Psoas muscle (tissue), 8 donors: ENCODE results near the gene SAPCD1. TPM values are rescaled to one million over a fixed set of nuclear protein-coding genes. Genes with fewer than 3 reads are reported as not detected.

Source experiments
- ATAC-seq, 4 donors: fragments of 200-7000 bp; cut with Tn5 transposase; one replicate each; pipeline ENCODE4 v1.9.1; 2020; ENCODE audit warnings: moderate library complexity in 3 of 4, mild to moderate bottlenecking in 2 of 4
- DNase-seq, 2 donors: peaks; one replicate each; pipeline ENCODE4 v3.0.0-alpha.2; 2020
- H3K27ac ChIP-seq: fragments of 200-600 bp; one replicate; pipeline ENCODE4 v1.8.0; 2022
- H3K27me3 ChIP-seq, 3 donors: fragments of 200-600 bp in 1 of 3; one replicate each; pipeline versions ENCODE4 v1.6.1 to v1.8.0; 2013 to 2022; ENCODE audit warnings: low read length in 2 of 3, mild to moderate bottlenecking in 2 of 3, moderate library complexity in 1 of 3; ENCODE audit not compliant: insufficient read depth in 3 of 3
- H3K36me3 ChIP-seq, 2 donors: fragments of 200-600 bp in 1 of 2; one replicate each; pipeline versions ENCODE4 v1.6.1 to v1.8.0; 2013 to 2022; ENCODE audit warnings: low read depth in 1 of 2, mild to moderate bottlenecking in 1 of 2, moderate library complexity in 1 of 2; ENCODE audit not compliant: insufficient read depth in 1 of 2
- H3K4me1 ChIP-seq: fragments of 200-600 bp; one replicate; pipeline ENCODE4 v1.8.0; 2022
- H3K4me3 ChIP-seq: fragments of 200-600 bp; one replicate; pipeline ENCODE4 v1.8.0; 2022; ENCODE audit warnings: mild to moderate bottlenecking
- H3K9me3 ChIP-seq: fragments of 200-600 bp; one replicate; pipeline ENCODE4 v1.8.0; 2022
- WGBS, 3 donors: extraction: QIAGEN DNeasy Blood & Tissue Kit; methylation state at CpG; one replicate each; pipeline versions ENCODE4 v1.1.6 to v1.1.7; 2013; 5-methylcytosine and 5-hydroxymethylcytosine counted together
- intact Hi-C, 2 donors: fragments of 100-400 bp; cut with DNase I; formaldehyde crosslinking; loops; one replicate each; pipeline versions ENCODE4 v1.11.0 to v1.14.2; 2022
- polyA plus RNA-seq, 3 donors: library from polyadenylated mRNA; stranded (reverse); fragments of 200-250 nt; gene quantifications; one replicate each; pipeline ENCODE4 v1.2.3, GENCODE V29; 2013
- total RNA-seq, 4 donors: library from RNA; stranded (reverse); fragmentation: NEBNext Ultra II Directional in 2 of 4; extraction: Animal tissue kit (Norgen Biotek cat#: 25700) in 2 of 4; gene quantifications; one replicate each; pipeline versions ENCODE4 v1.2.1 to v1.2.4, GENCODE V29; 2021 to 2023
- TF ChIP-seq, protein P1 (sequence below): fragments of 200-600 bp; IDR thresholded peaks from one replicate; pipeline ENCODE4 v1.8.0; 2022; ENCODE audit warnings: antibody characterized with exemption
- donor health status: healthy with polysubstance abuse.
- donor health status: DM: no; HTN: no; CAD: no; lungs with moderate emphysema.
- donor health status: Bipolar disorder and iron deficiency.
- donor health status: healthy.
- donor health status: DM: yes; HTN: yes; CAD: no.
- donor health status: DM: no; HTN: no; CAD: no.
- donor health status: DM: no; HTN: no; CAD: no.
- donor health status: DM: yes; HTN: yes; CAD: no.

The SAPCD1 gene
- total and polyA plus RNA-seq, 7 donors: 0.13 to 0.78 (median 0.41) TPM; not detected in 3

DNA sequence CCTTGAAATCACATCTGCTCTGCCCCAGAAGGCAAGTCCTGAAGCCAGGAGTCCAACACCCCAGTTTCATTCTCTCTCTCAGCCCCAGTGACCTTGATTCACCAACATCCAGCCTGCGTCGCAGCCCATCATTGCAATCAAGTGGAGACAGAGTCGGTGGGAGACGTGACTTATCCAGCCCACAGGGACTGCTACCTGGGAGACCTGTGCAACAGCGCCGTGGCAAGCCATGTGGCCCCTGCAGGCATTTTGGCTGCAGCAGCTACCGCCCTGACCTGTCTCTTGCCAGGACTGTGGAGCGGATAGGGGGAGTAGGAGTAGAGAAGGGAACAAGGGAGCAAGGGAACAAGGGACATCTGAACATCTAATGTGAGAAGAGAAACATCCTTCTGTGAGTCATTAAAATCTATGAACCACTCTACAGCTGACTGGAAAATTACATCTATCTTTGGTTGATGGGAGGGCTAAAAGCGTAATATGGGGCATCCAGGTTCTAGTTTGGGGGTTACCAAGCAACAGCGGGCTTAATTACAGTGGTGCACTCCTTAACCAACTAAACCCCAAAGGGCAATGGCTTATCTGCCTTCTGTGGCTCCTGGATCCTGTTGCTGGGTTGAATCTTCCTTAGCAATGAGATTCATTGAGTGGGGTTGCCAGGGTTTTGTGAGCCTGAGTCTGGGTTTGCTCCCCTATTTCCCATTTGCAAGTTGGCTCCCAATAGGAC, 44.8 kb upstream of the SAPCD1 start:
- Histone ChIP-seq H3K9me3 (no peaks in the 10 kb centered on the region), H3K27ac (no peak overlapping the region), H3K4me1 (no peaks in the 10 kb centered on the region), H3K27me3 (no peaks in the 10 kb centered on the region), H3K4me3 (no peak overlapping the region), H3K36me3 (no peaks in the 10 kb centered on the region)
- TF ChIP-seq, protein P1, sequence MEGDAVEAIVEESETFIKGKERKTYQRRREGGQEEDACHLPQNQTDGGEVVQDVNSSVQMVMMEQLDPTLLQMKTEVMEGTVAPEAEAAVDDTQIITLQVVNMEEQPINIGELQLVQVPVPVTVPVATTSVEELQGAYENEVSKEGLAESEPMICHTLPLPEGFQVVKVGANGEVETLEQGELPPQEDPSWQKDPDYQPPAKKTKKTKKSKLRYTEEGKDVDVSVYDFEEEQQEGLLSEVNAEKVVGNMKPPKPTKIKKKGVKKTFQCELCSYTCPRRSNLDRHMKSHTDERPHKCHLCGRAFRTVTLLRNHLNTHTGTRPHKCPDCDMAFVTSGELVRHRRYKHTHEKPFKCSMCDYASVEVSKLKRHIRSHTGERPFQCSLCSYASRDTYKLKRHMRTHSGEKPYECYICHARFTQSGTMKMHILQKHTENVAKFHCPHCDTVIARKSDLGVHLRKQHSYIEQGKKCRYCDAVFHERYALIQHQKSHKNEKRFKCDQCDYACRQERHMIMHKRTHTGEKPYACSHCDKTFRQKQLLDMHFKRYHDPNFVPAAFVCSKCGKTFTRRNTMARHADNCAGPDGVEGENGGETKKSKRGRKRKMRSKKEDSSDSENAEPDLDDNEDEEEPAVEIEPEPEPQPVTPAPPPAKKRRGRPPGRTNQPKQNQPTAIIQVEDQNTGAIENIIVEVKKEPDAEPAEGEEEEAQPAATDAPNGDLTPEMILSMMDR: no peak
- ATAC-seq (no peak), DNase-seq (no peak)
- 73 to 83% (median 74%) methylated on average over 10 of the region's 10 CpGs for WGBS, 3 donors
- intact Hi-C loops: no loop called here

DNA sequence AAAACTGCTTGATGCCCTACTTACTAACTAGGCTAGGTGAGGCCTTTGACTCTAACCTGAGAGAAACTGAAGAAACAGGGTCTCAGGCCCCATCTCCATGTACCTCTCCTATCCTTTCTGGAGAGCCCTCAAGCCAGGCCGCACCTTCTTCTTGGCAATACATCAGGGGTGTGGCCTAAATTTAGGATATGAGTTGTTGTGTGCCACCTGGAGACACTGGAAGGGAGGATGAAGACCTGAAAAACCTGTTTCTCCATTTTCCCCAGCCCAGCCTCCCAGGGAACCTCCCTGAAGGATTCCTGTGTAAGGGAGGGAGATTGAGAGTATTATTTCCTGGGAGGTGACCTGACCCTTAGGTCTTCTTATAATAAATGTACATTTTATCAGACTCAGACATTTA, 44.2 kb upstream of the SAPCD1 start:
- DNase-seq: no peak
- ATAC-seq: no peak
- 75 to 92% (median 85%) methylated on average over 1 of the region's 1 CpG for WGBS, 3 donors

DNA sequence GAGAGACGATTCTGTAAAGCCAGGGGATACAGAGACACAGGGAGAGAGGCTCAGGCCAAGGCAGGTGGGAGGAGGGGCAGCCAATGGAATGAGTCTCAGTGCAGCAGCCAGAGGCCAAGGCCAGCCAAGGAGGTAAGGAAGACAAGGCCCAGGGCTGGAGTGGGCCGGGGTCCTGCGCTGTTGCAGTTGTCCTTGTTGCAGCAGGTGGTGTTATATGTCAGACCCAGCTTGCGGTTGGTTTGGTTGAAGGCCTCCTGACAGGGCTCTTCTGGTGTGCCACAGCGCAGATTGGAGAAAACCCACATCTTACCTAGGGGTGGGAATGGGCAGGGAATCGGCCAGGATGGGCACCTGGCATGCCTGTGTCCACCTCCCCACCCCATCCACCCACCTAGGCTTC, 43.5 kb upstream of the SAPCD1 start:
- H3K4me1 ChIP-seq: no peaks in the 10 kb centered on the region
- H3K4me3 ChIP-seq: no peak overlapping the region
- no peaks in the 10 kb centered on the region for H3K9me3 ChIP-seq
- WGBS, 3 donors: 85 to 92% (median 86%) methylated on average over 6 of the region's 6 CpGs
- no peak overlapping the region for H3K27ac ChIP-seq
- intact Hi-C loops: no loop called here
- ATAC-seq (no peak), DNase-seq (no peak)
- TF ChIP-seq, protein P1: no peak
- H3K36me3 ChIP-seq: no peaks in the 10 kb centered on the region
- no peaks in the 10 kb centered on the region for H3K27me3 ChIP-seq

More for the DNA sequence above, 44.2 kb upstream of the SAPCD1 start:
- TF ChIP-seq, protein P1: no peak
- intact Hi-C loops: no loop called here
- Histone ChIP-seq H3K27ac (no peak overlapping the region), H3K4me3 (no peak overlapping the region), H3K27me3 (no peaks in the 10 kb centered on the region), H3K36me3 (no peaks in the 10 kb centered on the region), H3K9me3 (no peaks in the 10 kb centered on the region), H3K4me1 (no peaks in the 10 kb centered on the region)

DNA sequence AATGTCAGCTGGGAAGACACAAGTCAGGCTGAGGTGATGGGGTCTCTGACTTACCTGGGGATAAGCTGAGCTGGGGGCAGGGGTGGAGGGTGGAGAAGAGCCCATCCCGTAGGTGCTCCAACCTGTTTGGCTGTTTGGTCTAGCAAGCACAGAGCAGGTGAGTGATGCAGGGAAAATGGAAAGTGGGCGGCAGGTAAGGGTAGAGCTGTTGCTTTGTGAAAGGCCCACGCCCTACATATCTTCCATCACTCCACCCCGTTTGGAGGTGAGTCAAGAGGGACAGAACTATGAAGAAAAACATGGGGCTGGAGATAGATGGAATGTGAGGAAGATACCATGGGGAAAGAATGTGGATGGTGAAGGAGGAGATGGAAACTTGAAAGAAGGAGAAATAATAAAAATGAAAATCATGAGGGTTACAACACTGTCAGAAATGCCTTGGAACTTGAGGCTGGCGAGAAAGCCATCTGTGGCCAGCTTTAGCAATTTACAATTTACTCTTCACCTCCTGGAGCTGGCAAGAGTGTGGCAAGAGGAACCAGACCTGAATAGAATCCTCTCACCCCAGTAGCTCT, 42.2 kb upstream of the SAPCD1 start:
- WGBS, 3 donors: 89 to 91% (median 90%) methylated on average over 5 of the region's 5 CpGs
- Histone ChIP-seq H3K27ac (no peak overlapping the region), H3K36me3 (no peaks in the 10 kb centered on the region), H3K4me1 (no peaks in the 10 kb centered on the region), H3K4me3 (no peak overlapping the region), H3K27me3 (no peaks in the 10 kb centered on the region), H3K9me3 (no peaks in the 10 kb centered on the region)
- DNase-seq (no peak), ATAC-seq (no peak)
- TF ChIP-seq, protein P1: no peak
- intact Hi-C loops: no loop called here
